Coronary artery (tissue), 2 donors: ENCODE data around the gene CORO2A.

ENCODE experiments used
- DNase-seq: peaks from one replicate; pipeline ENCODE4 v3.0.0-alpha.2; 2017; ENCODE audit warnings: low spot score
- H3K27ac ChIP-seq, 2 donors: fragments of 200-600 bp; sonication (generic); one replicate each; pipeline ENCODE4 v1.5.1; 2016 to 2019
- H3K4me3 ChIP-seq: fragments of 200-600 bp; sonication (generic); 2 replicates; pipeline ENCODE4 v1.5.1; 2016; ENCODE audit warnings: mild to moderate bottlenecking, moderate library complexity
- TF ChIP-seq, protein P1 (sequence below): fragments of 200-600 bp; sonication (generic); IDR thresholded peaks from one replicate; pipeline ENCODE4 v1.5.1; 2019; ENCODE audit warnings: antibody characterized with exemption

Gene CORO2A

DNA sequence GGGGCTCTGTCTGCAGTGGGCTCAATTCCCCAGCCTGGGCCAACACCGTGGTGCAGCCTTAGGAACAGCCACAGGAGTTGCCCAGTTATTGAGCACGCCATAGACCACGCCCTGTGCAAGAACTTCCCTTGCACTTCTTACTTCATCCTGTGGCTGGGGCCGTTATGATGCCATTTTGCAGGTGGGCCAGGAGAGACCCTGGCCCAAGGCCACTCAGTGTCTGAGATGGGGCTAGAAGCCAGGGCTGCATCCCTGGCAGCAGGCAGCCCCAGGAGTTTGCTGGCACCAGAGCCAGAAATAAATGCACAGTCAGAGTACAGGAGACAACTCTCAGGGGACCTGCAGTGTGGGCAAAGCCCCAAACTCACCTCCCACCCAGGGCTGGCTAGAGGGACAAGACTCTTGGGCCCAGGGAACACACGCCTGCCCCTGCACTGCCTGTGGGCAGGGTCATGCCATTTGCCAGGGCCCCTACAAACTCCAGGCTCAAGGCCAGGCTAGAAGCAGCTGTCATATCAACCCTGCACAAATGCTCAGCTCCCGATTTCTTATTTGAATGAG, 6.7 kb downstream of the CORO2A start:
- no peak for DNase-seq
- Histone ChIP-seq H3K4me3 (no peak overlapping the region), H3K27ac (no peak overlapping the region)
- TF ChIP-seq, protein P1, sequence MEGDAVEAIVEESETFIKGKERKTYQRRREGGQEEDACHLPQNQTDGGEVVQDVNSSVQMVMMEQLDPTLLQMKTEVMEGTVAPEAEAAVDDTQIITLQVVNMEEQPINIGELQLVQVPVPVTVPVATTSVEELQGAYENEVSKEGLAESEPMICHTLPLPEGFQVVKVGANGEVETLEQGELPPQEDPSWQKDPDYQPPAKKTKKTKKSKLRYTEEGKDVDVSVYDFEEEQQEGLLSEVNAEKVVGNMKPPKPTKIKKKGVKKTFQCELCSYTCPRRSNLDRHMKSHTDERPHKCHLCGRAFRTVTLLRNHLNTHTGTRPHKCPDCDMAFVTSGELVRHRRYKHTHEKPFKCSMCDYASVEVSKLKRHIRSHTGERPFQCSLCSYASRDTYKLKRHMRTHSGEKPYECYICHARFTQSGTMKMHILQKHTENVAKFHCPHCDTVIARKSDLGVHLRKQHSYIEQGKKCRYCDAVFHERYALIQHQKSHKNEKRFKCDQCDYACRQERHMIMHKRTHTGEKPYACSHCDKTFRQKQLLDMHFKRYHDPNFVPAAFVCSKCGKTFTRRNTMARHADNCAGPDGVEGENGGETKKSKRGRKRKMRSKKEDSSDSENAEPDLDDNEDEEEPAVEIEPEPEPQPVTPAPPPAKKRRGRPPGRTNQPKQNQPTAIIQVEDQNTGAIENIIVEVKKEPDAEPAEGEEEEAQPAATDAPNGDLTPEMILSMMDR, result no peak

DNA sequence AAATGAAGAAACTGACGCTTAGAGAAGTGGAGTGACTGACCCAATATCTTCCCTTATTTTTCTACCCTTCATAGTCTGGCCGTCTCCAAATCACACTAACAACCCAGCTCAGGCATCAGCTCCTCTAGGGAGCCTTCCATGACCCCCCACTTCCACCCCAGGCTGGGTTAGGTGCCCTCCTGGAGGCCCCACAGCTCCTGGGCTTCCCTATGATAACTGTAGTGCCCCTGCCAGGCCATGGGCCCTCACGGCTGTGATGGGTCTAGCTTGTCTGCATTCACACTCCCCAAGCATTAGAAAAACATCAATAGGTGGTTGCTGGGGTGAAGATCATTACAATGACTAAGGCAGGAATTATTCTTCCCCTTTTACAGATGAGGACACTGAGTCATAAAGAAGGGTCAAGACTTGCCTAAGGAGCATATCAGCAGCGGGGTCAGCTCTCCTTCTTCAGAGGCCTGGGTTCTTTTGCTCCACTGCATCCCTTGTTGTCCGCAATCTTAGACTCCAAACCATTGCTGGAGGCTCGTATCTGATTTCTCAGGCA, 7.3 kb downstream of the CORO2A start:
- DNase-seq, result no peak
- Histone ChIP-seq H3K27ac (no peak overlapping the region), H3K4me3 (no peak overlapping the region)
- TF ChIP-seq, protein P1, result no peak

DNA sequence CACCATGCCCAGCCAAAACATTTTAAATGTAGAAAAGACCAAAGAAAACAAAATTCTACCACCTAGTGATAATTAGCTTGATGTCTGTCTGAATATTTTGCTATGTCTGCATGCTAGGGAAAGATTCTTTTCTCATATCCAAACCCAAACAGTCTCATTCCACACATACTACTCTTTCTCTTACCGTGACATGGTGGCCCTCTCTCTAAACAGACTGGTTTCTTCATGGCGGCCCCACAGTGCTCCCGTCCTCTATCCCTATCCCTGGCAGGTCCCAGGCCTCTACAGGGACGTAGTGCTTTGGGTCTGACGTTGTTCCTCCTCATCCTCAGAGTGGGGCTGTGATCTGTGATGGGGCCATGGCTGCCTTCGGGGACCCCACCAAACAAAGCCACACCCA, 8.1 kb downstream of the CORO2A start:
- Histone ChIP-seq H3K4me3 (no peak overlapping the region), H3K27ac (no peak overlapping the region)
- TF ChIP-seq, protein P1, result no peak
- DNase-seq, result no peak

DNA sequence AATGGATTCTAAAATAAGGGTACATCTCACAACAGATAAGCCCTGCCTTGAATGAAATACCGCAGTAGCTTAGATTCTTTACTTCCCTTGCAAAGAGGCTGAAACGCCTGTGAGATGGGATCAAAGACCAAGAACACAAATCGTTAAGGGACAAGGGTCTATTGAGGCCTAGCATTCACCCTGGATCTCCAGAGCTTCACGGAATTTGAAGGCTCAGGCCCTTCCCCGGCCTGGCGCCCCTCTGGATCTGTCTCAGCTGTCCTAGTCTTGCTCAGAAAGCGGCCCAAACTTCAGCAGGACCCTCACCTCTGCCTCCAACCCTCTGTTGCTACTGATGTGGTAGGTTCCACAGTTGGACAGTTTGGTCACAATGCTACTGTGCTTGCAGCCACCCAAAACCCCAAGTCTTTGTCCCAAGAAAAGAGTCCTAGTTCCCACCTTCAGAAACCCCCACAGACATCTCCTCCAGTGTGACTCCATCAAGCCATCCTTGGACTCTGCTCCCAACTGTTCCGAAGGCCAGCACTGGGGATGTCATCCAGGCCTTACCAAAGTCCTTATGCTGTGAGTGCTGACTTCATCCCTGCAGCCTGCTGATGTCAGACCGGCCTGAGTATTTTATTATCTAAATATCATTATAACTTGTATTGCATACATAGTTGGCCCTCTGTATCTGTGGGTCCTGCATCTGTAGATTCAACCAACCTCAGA, 9.4 kb downstream of the CORO2A start:
- no peak overlapping the region for H3K4me3 ChIP-seq
- TF ChIP-seq, protein P1, result no peak
- no peak for DNase-seq
- H3K27ac ChIP-seq, result no peak overlapping the region

DNA sequence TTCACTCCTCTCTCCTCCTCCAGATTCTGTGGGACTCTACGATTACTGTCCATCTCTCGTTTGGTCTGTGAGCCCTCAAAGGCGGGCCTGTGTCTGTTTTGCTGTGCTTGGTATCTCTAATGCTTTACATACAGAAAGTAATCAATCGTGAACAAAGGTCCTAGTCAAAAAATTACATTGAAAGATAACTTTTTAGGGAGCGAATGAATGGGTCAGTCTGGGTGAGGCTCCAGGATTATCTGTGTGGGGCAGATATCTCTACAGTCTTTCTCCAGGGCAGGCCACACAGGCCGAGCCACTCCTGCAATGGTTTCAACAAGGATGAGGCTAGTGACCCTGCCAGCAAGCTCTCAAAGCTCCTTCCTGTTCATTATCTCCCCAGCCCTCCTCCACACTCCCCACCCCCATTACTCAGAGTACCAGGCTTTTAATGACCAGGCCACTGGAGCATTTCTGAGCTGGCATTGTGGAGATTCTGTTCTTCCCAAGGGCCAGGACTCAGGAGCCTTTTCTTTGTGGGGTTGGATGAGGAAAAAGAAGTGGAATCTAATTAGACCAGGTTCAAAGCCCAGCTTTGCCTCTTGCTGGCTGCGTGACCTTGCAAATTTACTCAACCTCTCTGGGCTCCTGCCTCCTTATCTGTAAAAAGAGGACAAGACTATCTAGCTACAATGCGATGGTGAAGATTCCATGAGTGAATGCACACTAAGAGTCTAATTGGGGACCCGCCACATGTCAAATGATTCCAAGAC, 10.2 kb downstream of the CORO2A start:
- Histone ChIP-seq H3K27ac (no peak overlapping the region), H3K4me3 (no peak overlapping the region)
- TF ChIP-seq, protein P1, result no peak
- DNase-seq, result no peak

DNA sequence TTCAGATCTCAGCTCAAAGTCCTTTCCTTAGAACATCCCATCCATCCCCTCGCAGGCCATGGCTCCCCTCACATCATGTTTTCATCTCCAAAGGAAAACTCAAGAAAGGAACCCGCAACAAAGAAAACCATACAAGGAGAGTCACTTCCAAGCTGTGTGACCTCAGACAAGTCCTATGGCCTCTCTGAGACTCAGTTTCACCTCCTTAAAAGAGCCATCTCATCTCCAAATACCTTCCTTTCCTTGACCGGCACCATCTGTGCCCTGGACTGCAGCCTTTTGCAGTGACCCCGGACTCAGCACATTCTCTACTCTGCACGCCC, 10.7 kb downstream of the CORO2A start:
- no peak overlapping the region for H3K27ac ChIP-seq
- no peak for DNase-seq
- no peak overlapping the region for H3K4me3 ChIP-seq
- TF ChIP-seq, protein P1, result no peak
